ENCODE data around the gene BRICD5. TPM values are rescaled to one million over a fixed set of nuclear protein-coding genes. Genes with fewer than 3 reads are reported as not detected.
A peak's percentile ranks its signal among the peaks of the same experiment; 100 is the strongest.

The BRICD5 gene
- total and polyA plus RNA-seq, 2 donors from 2014 or later: 7.2 to 8.2 TPM

DNA sequence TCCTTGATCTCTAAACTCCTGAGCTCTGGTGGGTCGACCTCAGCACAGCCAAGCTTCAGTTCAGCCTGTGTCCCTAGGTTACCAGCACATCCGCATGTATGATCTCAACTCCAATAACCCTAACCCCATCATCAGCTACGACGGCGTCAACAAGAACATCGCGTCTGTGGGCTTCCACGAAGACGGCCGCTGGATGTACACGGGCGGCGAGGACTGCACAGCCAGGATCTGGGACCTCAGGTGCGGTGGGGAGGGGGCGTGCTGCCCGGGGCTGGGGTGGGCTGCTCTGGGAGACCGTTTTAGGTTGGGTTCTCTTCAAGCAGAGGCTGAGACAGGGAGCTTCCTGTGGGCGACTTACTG, 4.3 kb downstream of the BRICD5 start:
- peak overlapping the region; percentile 21 to 92 (median 86) for H3K4me3 ChIP-seq (ENCODE audit: low read length in 3 of 3)
- H3K9ac ChIP-seq (ENCODE audit: low read length in 3 of 3): peak overlapping the region in 1 of 3 donors; percentile 84
- peak in 1 of 5 donors; percentile 69 for DNase-seq
- H3K4me1 ChIP-seq (ENCODE audit: control insufficient read depth in 2 of 3, insufficient read depth in 2 of 3, low read depth in 1 of 3, low read length in 3 of 3): peaks cover 0 to 15% (median 10%) of the 10 kb centered on the region in 3 donors
- H3K36me3 ChIP-seq (ENCODE audit: control insufficient read depth in 2 of 3, insufficient read depth in 3 of 3, low read length in 3 of 3): peaks cover 0 to 4% (median 0%) of the 10 kb centered on the region in 3 donors
- H3K27ac ChIP-seq (ENCODE audit: low read depth in 2 of 2, low read length in 2 of 2): peak overlapping the region in 1 of 2 donors; percentile 98
- intact Hi-C loops (cut with DNase I): no loop called here
- no peaks in the 10 kb centered on the region for H3K9me3 ChIP-seq (ENCODE audit: control insufficient read depth in 2 of 3, insufficient read depth in 1 of 3, low read length in 3 of 3)
- H3K27me3 ChIP-seq (ENCODE audit: control insufficient read depth, insufficient read depth, low read length): no peaks in the 10 kb centered on the region
- TF ChIP-seq, protein P1, sequence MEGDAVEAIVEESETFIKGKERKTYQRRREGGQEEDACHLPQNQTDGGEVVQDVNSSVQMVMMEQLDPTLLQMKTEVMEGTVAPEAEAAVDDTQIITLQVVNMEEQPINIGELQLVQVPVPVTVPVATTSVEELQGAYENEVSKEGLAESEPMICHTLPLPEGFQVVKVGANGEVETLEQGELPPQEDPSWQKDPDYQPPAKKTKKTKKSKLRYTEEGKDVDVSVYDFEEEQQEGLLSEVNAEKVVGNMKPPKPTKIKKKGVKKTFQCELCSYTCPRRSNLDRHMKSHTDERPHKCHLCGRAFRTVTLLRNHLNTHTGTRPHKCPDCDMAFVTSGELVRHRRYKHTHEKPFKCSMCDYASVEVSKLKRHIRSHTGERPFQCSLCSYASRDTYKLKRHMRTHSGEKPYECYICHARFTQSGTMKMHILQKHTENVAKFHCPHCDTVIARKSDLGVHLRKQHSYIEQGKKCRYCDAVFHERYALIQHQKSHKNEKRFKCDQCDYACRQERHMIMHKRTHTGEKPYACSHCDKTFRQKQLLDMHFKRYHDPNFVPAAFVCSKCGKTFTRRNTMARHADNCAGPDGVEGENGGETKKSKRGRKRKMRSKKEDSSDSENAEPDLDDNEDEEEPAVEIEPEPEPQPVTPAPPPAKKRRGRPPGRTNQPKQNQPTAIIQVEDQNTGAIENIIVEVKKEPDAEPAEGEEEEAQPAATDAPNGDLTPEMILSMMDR (IDR thresholded peaks at IDR 0.05; ENCODE audit: borderline replicate concordance, extremely low read depth, insufficient read depth): no peak
- FAIRE-seq: no peak

DNA sequence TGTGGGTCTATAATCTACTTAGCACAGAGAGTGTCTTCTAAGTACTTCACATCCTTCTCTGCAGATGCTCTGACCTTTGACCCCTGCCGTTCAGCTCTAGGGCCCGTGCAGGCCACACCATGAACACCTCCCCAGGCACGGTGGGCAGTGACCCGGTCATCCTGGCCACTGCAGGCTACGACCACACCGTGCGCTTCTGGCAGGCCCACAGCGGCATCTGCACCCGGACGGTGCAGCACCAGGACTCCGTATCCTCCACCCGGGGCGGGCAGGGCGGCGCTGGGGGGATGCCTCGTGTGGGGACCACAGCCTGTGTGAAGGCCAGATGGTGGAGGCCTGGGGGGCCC, 4.7 kb downstream of the BRICD5 start:
- no peak for FAIRE-seq
- Histone ChIP-seq H3K27me3 (ENCODE audit: control insufficient read depth, insufficient read depth, low read length) (no peaks in the 10 kb centered on the region), H3K9me3 (ENCODE audit: control insufficient read depth in 2 of 3, insufficient read depth in 1 of 3, low read length in 3 of 3) (no peaks in the 10 kb centered on the region), H3K27ac (ENCODE audit: low read depth in 2 of 2, low read length in 2 of 2) (peak overlapping the region; percentile 79 to 98), H3K4me3 (ENCODE audit: low read length in 3 of 3) (peak overlapping the region; percentile 78 to 92 (median 86)), H3K4me1 (ENCODE audit: control insufficient read depth in 2 of 3, insufficient read depth in 2 of 3, low read depth in 1 of 3, low read length in 3 of 3) (peaks cover 0 to 15% (median 10%) of the 10 kb centered on the region in 3 donors), H3K9ac (ENCODE audit: low read length in 3 of 3) (peak overlapping the region; percentile 62 to 99 (median 84)), H3K36me3 (ENCODE audit: control insufficient read depth in 2 of 3, insufficient read depth in 3 of 3, low read length in 3 of 3) (peaks cover 0 to 4% (median 0%) of the 10 kb centered on the region in 3 donors)
- TF ChIP-seq, protein P1 (IDR thresholded peaks at IDR 0.05; ENCODE audit: borderline replicate concordance, extremely low read depth, insufficient read depth): no peak
- intact Hi-C loops (cut with DNase I): no loop called here
- DNase-seq: peak in 2 of 5 donors; percentile 86 to 88

DNA sequence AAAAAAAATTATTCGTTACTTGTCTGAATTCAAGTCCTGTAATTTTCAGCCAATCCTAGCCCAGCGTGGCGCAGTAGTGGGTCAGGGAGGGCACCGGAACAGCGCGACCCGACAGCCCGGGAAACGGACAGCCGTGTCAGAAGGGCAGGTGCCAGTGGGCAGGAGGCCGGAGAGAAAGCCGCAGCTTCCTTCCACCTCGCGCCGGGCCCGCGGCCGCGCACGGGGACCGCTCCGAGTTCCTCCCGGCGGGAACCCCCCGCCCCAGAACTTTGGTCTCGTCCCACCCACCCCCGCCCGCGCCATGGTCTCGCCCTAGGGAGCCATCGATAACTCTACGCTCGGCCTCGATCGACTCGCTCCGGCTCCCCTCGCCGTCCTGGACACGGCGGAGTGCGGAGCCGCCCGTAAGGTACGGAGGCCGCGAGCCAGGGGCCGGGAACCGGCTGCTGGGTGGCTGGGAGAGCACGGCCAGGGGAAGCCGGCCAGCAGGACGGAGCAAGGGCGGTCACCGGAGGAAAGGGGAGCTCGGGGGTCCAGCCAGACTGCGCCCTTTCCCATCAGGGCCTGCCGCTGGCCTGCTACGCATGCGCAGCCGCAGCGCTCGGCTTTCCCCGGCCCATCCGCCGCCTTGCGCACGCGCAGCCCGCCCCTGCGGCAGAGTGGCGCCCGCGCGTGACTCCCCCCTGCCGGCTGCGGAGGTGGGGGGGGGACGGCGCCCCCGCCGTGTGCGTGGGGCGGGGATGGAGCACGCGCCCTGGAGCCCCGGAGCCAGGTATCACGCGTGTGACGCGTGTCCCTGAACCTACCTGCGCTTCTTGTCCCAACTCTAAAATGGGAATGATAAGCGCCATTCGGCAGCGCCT, 5.3 kb downstream of the BRICD5 start, which contains the start of gene MLST8:
Gene MLST8 (plus strand): TSS at position 351 of the 863 bp plus-strand sequence. CDS start 632 bp downstream, outside the sequence.
- peaks cover 0 to 15% (median 10%) of the 10 kb centered on the region in 3 donors for H3K4me1 ChIP-seq (ENCODE audit: control insufficient read depth in 2 of 3, insufficient read depth in 2 of 3, low read depth in 1 of 3, low read length in 3 of 3)
- TF ChIP-seq, protein P1 (IDR thresholded peaks at IDR 0.05; ENCODE audit: borderline replicate concordance, extremely low read depth, insufficient read depth): no peak
- peak within 1 kb of the TSS; percentile 98 for H3K27ac ChIP-seq (ENCODE audit: low read depth in 2 of 2, low read length in 2 of 2)
- peaks cover 0 to 4% (median 0%) of the 10 kb centered on the region in 3 donors for H3K36me3 ChIP-seq (ENCODE audit: control insufficient read depth in 2 of 3, insufficient read depth in 3 of 3, low read length in 3 of 3)
- H3K9ac ChIP-seq (ENCODE audit: low read length in 3 of 3): peak within 1 kb of the TSS; percentile 68 to 99 (median 84)
- no peaks in the 10 kb centered on the region for H3K27me3 ChIP-seq (ENCODE audit: control insufficient read depth, insufficient read depth, low read length)
- no peaks in the 10 kb centered on the region for H3K9me3 ChIP-seq (ENCODE audit: control insufficient read depth in 2 of 3, insufficient read depth in 1 of 3, low read length in 3 of 3)
- FAIRE-seq (no peak), DNase-seq (peak; percentile 89 to 96 (median 91))
- H3K4me3 ChIP-seq (ENCODE audit: low read length in 3 of 3): peak within 1 kb of the TSS; percentile 78 to 92 (median 86)
- intact Hi-C loops (cut with DNase I): no loop called here

Measured in kidney (tissue), 14 donors.